IMR-90 (cell line): ENCODE results near the gene FOXI3. TPM values are rescaled to one million over a fixed set of nuclear protein-coding genes. Genes with fewer than 3 reads are reported as not detected.

ENCODE experiments used
- ATAC-seq: fragments of 200-7000 bp; cut with Tn5 transposase; 2 replicates; pipeline ENCODE4 v1.9.1; 2020; ENCODE audit warnings: low read depth, mild to moderate bottlenecking, moderate library complexity
- BruUV-seq: library from RNA; stranded (reverse); fragments of 400-500 nt; replicated peaks from 2 replicates; lab custom pipeline; 2021; lab: Mats Ljungman, UMichigan
- CTCF ChIA-PET: fragments of 300-600 bp; formaldehyde crosslinking; extraction: SDS; loops from one replicate; lab custom pipeline; 2021; ENCODE audit warnings: antibody characterized with exemption; lab: Yijun Ruan, JAX
- POLR2A ChIA-PET: fragments of 300-600 bp; sonication (Branson Sonifier 250); formaldehyde crosslinking; loops from one replicate; lab custom pipeline; 2022; ENCODE audit warnings: antibody characterized with exemption; ENCODE audit not compliant: unreplicated experiment; lab: Charles Lee
- DNase-seq: peaks from one replicate; pipeline ENCODE4 v3.0.0; 2013
- H2AFZ ChIP-seq: replicated peaks from 2 replicates; pipeline ENCODE3; 2013; ENCODE audit warnings: low read length, mild to moderate bottlenecking; ENCODE audit not compliant: poor library complexity
- H2AK5ac ChIP-seq: 2 replicates; pipeline ENCODE4 v1.6.1; 2013; ENCODE audit warnings: low read depth, low read length, inconsistent platforms
- H2AK9ac ChIP-seq: replicated peaks from 2 replicates; pipeline ENCODE3; 2013; ENCODE audit warnings: mild to moderate bottlenecking, low read depth, low read length, moderate library complexity; ENCODE audit not compliant: poor library complexity
- H2BK120ac ChIP-seq: 2 replicates; pipeline ENCODE4 v1.6.1; 2013; ENCODE audit warnings: low read depth, low read length, inconsistent platforms
- H2BK15ac ChIP-seq: 3 replicates; pipeline ENCODE4 v1.6.1; 2013; ENCODE audit warnings: low read depth, low read length, inconsistent platforms
- H2BK20ac ChIP-seq: 2 replicates; pipeline ENCODE4 v1.6.1; 2013; ENCODE audit warnings: low read depth, mild to moderate bottlenecking, inconsistent platforms, low read length, moderate library complexity
- H2BK5ac ChIP-seq: 2 replicates; pipeline ENCODE4 v1.6.1; 2013; ENCODE audit warnings: mild to moderate bottlenecking, low read depth, low read length, inconsistent platforms; ENCODE audit not compliant: poor library complexity, severe bottlenecking
- H3K14ac ChIP-seq: replicated peaks from 2 replicates; pipeline ENCODE4 v1.6.1; 2013; ENCODE audit warnings: low read depth, low read length, inconsistent platforms
- H3K18ac ChIP-seq: 2 replicates; pipeline ENCODE4 v1.6.1; 2013; ENCODE audit warnings: low read depth, low read length, control low read depth
- H3K23ac ChIP-seq: 2 replicates; pipeline ENCODE4 v1.6.1; 2013; ENCODE audit warnings: low read depth, low read length, inconsistent platforms
- H3K27ac ChIP-seq: 2 replicates; pipeline ENCODE4 v1.5.1; 2013; ENCODE audit warnings: mild to moderate bottlenecking, control low read depth, low read length; ENCODE audit not compliant: insufficient read depth
- H3K27me3 ChIP-seq: 2 replicates; pipeline ENCODE4 v1.6.1; 2013; ENCODE audit warnings: low read length; ENCODE audit not compliant: control insufficient read depth, insufficient read depth
- H3K36me3 ChIP-seq: 2 replicates; pipeline ENCODE4 v1.6.1; 2013; ENCODE audit warnings: low read length, mixed read lengths; ENCODE audit not compliant: control insufficient read depth, insufficient read depth
- H3K4ac ChIP-seq: 2 replicates; pipeline ENCODE4 v1.6.1; 2013; ENCODE audit warnings: low read depth, low read length, inconsistent platforms
- H3K4me1 ChIP-seq: 2 replicates; pipeline ENCODE4 v1.6.1; 2013; ENCODE audit warnings: low read length, mixed read lengths; ENCODE audit not compliant: control insufficient read depth, insufficient read depth
- H3K4me2 ChIP-seq: 2 replicates; pipeline ENCODE4 v1.6.1; 2013; ENCODE audit warnings: low read depth, mild to moderate bottlenecking, control low read depth, low read length, moderate library complexity
- H3K4me3 ChIP-seq: 2 replicates; pipeline ENCODE4 v1.5.1; 2013; ENCODE audit warnings: low read depth, mild to moderate bottlenecking, control low read depth, low read length, moderate library complexity; ENCODE audit not compliant: insufficient read depth
- H3K56ac ChIP-seq: 2 replicates; pipeline ENCODE4 v1.6.1; 2013; ENCODE audit warnings: low read length, inconsistent platforms; ENCODE audit not compliant: insufficient read depth; ENCODE audit errors: extremely low read depth
- H3K79me1 ChIP-seq, 2 experiments: 2 replicates each; pipeline ENCODE4 v1.6.1; 2013; ENCODE audit warnings: low read length in 2 of 2, inconsistent platforms in 1 of 2, low read depth in 1 of 2
- H3K9ac ChIP-seq: 2 replicates; pipeline ENCODE4 v1.6.1; 2013; ENCODE audit warnings: low read depth, low read length, control low read depth
- H3K9me1 ChIP-seq: 2 replicates; pipeline ENCODE4 v1.6.1; 2013; ENCODE audit warnings: low read length, inconsistent platforms; ENCODE audit not compliant: insufficient read depth
- H3K9me3 ChIP-seq: 2 replicates; pipeline ENCODE4 v1.6.1; 2013; ENCODE audit warnings: low read length; ENCODE audit not compliant: control insufficient read depth, insufficient read depth
- H4K20me1 ChIP-seq: 2 replicates; pipeline ENCODE4 v1.6.1; 2013; ENCODE audit warnings: low read length, inconsistent platforms; ENCODE audit not compliant: insufficient read depth
- H4K5ac ChIP-seq: 2 replicates; pipeline ENCODE4 v1.6.1; 2013; ENCODE audit warnings: mild to moderate bottlenecking, low read depth, low read length, control low read depth
- H4K8ac ChIP-seq, 2 experiments: 2 replicates each; pipeline ENCODE4 v1.6.1; 2013; ENCODE audit warnings: low read depth in 2 of 2, low read length in 2 of 2, control low read depth in 1 of 2, inconsistent platforms in 1 of 2
- H4K91ac ChIP-seq: 2 replicates; pipeline ENCODE4 v1.6.1; 2013; ENCODE audit warnings: low read depth, low read length, inconsistent platforms; ENCODE audit not compliant: insufficient read depth
- ELK1 ChIP-seq: fragments of 150-350 bp; IDR thresholded peaks from 2 replicates; pipeline ENCODE4 v1.6.1; 2016; ENCODE audit warnings: low read depth, mild to moderate bottlenecking, low read length, moderate library complexity, borderline replicate concordance
- FOS ChIP-seq: fragments of 150-350 bp; IDR thresholded peaks from 2 replicates; pipeline ENCODE4 v1.6.1; 2016; ENCODE audit warnings: low read depth, low read length
- MAFK ChIP-seq: IDR thresholded peaks from 2 replicates; pipeline ENCODE4 v1.6.1; 2012; ENCODE audit warnings: low read depth, low read length, improper control_type of control experiment
- MXI1 ChIP-seq: IDR thresholded peaks from 2 replicates; pipeline ENCODE4 v1.6.1; 2012; ENCODE audit warnings: low read depth, mild to moderate bottlenecking, low read length, moderate library complexity, borderline replicate concordance
- POLR2A ChIP-seq: IDR thresholded peaks from 2 replicates; pipeline ENCODE4 v1.6.1; 2012; ENCODE audit warnings: mild to moderate bottlenecking, low read depth, low read length
- RAD21 ChIP-seq: IDR thresholded peaks from 2 replicates; pipeline ENCODE4 v1.6.1; 2012; ENCODE audit warnings: low read length, improper control_type of control experiment
- RCOR1 ChIP-seq: IDR thresholded peaks from 2 replicates; pipeline ENCODE4 v1.6.1; 2012; ENCODE audit warnings: mild to moderate bottlenecking, low read length, improper control_type of control experiment; ENCODE audit not compliant: insufficient replicate concordance
- RFX5 ChIP-seq: IDR thresholded peaks from 2 replicates; pipeline ENCODE4 v1.8.0; 2012; ENCODE audit warnings: low read depth, mild to moderate bottlenecking, low read length, moderate library complexity
- USF2 ChIP-seq: fragments of 150-350 bp; IDR thresholded peaks from 2 replicates; pipeline ENCODE4 v1.6.1; 2017; ENCODE audit warnings: mild to moderate bottlenecking, antibody characterized with exemption, low read length, low read depth
- WGBS, 2 experiments: methylation state at CpG; one replicate each; pipeline versions ENCODE4 v1.1.5 to v1.1.7; 2013; ENCODE audit warnings: missing lambda C conversion rate in 2 of 2; ENCODE audit not compliant: insufficient read length in 1 of 2; ENCODE audit errors: extremely low coverage in 2 of 2; 5-methylcytosine and 5-hydroxymethylcytosine counted together
- dilution Hi-C: fragments of 300-500 bp; cut with HindIII; formaldehyde crosslinking; loops from one replicate; pipeline ENCODE4 v1.14.3; 2018; ENCODE audit warnings: low sequenced_read_pairs; ENCODE audit not compliant: unreplicated experiment
- in situ Hi-C: fragments of 300-500 bp; cut with MboI; formaldehyde crosslinking; loops from 3 replicates; pipeline ENCODE4 v1.14.3; 2019; ENCODE audit warnings: low sequenced_read_pairs, inconsistent platforms, mixed read lengths
- intact Hi-C: fragments of 100-400 bp; cut with micrococcal nuclease; formaldehyde crosslinking; loops from 2 replicates; pipeline ENCODE4 v1.10.0; 2022
- polyA plus RNA-seq, 3 experiments: library from polyadenylated mRNA; depleted of rRNA; stranded (reverse); fragments of >200 nt; gene quantifications; 2 replicates each; pipeline ENCODE4 v1.2.3, GENCODE V29; 2012; ENCODE audit warnings: low replicate concordance in 1 of 3
- total RNA-seq: library from RNA; depleted of rRNA; stranded (reverse); fragments of >200 nt; gene quantifications from 2 replicates; pipeline ENCODE4 v1.2.3, GENCODE V29; 2012
- TF ChIP-seq, protein P1 (sequence below): conservative IDR thresholded peaks from 2 replicates; pipeline ENCODE4 v1.5.1; 2012; ENCODE audit warnings: mild to moderate bottlenecking, low read depth, low read length, improper control_type of control experiment

Gene FOXI3
- total and polyA plus RNA-seq, 2 of the 4 experiments (the other 2 are of a cell fraction): not detected

GRCh38 chr2:88398180-88398579 lies 54.3 kb downstream of the FOXI3 start:
- intact Hi-C loops (no loop called here), in situ Hi-C loops (no loop called here), dilution Hi-C loops (no loop called here)
- no peak overlapping the region for H3K4me2 ChIP-seq
- POLR2A ChIA-PET: no interaction called here
- no CpG with 5 or more reads among the region's 5 CpGs for WGBS, 2 experiments
- H4K20me1 ChIP-seq: no peaks in the 10 kb centered on the region
- H3K79me1 ChIP-seq: no peaks in the 10 kb centered on the region
- H2BK20ac ChIP-seq: no peak overlapping the region
- no peaks in the 10 kb centered on the region for H3K4me1 ChIP-seq
- H2AK5ac ChIP-seq: no peak overlapping the region
- H3K56ac ChIP-seq: no peak overlapping the region
- ATAC-seq (no peak), DNase-seq (no peak)
- H4K8ac ChIP-seq: no peak overlapping the region
- H3K9me1 ChIP-seq: no peaks in the 10 kb centered on the region
- no peak overlapping the region for H2AK9ac ChIP-seq
- no peak overlapping the region for H3K27ac ChIP-seq
- TF ChIP-seq, protein P1, sequence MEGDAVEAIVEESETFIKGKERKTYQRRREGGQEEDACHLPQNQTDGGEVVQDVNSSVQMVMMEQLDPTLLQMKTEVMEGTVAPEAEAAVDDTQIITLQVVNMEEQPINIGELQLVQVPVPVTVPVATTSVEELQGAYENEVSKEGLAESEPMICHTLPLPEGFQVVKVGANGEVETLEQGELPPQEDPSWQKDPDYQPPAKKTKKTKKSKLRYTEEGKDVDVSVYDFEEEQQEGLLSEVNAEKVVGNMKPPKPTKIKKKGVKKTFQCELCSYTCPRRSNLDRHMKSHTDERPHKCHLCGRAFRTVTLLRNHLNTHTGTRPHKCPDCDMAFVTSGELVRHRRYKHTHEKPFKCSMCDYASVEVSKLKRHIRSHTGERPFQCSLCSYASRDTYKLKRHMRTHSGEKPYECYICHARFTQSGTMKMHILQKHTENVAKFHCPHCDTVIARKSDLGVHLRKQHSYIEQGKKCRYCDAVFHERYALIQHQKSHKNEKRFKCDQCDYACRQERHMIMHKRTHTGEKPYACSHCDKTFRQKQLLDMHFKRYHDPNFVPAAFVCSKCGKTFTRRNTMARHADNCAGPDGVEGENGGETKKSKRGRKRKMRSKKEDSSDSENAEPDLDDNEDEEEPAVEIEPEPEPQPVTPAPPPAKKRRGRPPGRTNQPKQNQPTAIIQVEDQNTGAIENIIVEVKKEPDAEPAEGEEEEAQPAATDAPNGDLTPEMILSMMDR: no peak
- TF ChIP-seq MAFK (no peak), MXI1 (no peak), POLR2A (no peak), RCOR1 (no peak), RAD21 (no peak), ELK1 (no peak), FOS (no peak), USF2 (no peak), RFX5 (no peak)
- BruUV-seq: no TSS peak
- no peak overlapping the region for H3K9ac ChIP-seq
- H2AFZ ChIP-seq: no peak overlapping the region
- no peaks in the 10 kb centered on the region for H3K36me3 ChIP-seq
- no peak overlapping the region for H3K14ac ChIP-seq
- no peaks in the 10 kb centered on the region for H3K27me3 ChIP-seq
- CTCF ChIA-PET: no interaction called here
- no peaks in the 10 kb centered on the region for H3K9me3 ChIP-seq
- H3K4ac ChIP-seq: no peak overlapping the region
- no peak overlapping the region for H2BK15ac ChIP-seq
- H3K4me3 ChIP-seq: no peak overlapping the region
- H2BK5ac ChIP-seq: no peak overlapping the region
- no peak overlapping the region for H3K23ac ChIP-seq
- H2BK120ac ChIP-seq: no peak overlapping the region
- no peak overlapping the region for H4K5ac ChIP-seq
- no peak overlapping the region for H4K91ac ChIP-seq
- H3K18ac ChIP-seq: no peak overlapping the region
